AG09309 (cell line): Measurements from ENCODE around the gene SEPHS2.

Experiments
- DNase-seq: peaks from one replicate; pipeline ENCODE4 v3.0.0-alpha.2; 2010; ENCODE audit warnings: low read depth
- H3K4me3 ChIP-seq: 2 replicates; pipeline ENCODE4 v1.5.1; 2011; ENCODE audit warnings: mild to moderate bottlenecking, low read depth, low read length, moderate library complexity; ENCODE audit not compliant: control insufficient read depth
- TF ChIP-seq, protein P1 (sequence below): IDR thresholded peaks from 2 replicates; pipeline ENCODE4 v1.5.1; 2011; ENCODE audit warnings: mild to moderate bottlenecking, low read depth, low read length, inconsistent platforms; ENCODE audit not compliant: insufficient read depth, control insufficient read depth; ENCODE audit errors: missing control alignments

The SEPHS2 gene

DNA sequence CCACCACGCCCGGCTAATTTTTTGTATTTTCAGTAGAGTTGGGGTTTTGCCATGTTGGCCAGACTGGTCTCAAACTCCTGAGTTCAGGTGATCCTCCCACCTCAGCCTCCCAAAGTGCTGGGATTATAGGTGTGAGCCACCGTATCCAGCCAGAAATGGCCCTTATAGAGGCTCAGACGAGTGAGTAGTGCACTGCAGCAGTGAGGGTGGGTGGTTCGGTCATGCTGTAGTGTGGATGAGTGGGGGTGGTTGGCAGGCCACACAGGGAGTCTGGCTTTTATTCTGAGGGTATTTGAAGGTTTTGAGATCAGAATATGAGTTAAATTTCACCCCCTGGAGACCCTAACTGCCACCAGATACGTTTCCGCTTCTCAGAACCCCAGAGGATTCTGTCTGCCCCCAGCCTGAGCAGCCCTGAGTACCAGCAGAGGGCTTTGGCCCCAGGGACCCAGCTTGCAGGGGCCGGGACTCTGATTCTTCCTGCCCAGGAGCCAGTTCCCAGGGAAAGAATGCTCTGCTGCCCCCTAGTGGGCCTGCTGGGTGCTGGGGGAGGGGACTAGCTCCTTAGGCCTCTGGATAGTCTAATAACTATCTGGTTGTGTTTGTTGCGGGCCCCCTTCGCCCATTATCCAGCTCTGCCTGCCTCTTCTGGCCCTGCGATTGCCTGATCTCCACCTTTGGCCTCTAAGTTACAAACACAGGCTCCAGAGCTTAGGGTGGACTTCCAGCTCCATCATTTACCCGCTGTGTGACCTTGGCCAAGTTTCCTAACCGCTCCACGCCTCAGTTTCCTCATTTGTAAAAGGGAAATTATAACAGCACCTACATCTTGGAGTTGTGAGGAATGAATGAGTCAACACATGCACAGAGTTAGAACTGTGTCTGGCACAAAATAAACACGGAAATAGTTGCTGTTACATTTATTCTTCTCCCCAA is 36.3 kb downstream of the SEPHS2 start:
- DNase-seq: no peak
- H3K4me3 ChIP-seq: no peak overlapping the region
- TF ChIP-seq, protein P1, sequence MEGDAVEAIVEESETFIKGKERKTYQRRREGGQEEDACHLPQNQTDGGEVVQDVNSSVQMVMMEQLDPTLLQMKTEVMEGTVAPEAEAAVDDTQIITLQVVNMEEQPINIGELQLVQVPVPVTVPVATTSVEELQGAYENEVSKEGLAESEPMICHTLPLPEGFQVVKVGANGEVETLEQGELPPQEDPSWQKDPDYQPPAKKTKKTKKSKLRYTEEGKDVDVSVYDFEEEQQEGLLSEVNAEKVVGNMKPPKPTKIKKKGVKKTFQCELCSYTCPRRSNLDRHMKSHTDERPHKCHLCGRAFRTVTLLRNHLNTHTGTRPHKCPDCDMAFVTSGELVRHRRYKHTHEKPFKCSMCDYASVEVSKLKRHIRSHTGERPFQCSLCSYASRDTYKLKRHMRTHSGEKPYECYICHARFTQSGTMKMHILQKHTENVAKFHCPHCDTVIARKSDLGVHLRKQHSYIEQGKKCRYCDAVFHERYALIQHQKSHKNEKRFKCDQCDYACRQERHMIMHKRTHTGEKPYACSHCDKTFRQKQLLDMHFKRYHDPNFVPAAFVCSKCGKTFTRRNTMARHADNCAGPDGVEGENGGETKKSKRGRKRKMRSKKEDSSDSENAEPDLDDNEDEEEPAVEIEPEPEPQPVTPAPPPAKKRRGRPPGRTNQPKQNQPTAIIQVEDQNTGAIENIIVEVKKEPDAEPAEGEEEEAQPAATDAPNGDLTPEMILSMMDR: peak; percentile 99

DNA sequence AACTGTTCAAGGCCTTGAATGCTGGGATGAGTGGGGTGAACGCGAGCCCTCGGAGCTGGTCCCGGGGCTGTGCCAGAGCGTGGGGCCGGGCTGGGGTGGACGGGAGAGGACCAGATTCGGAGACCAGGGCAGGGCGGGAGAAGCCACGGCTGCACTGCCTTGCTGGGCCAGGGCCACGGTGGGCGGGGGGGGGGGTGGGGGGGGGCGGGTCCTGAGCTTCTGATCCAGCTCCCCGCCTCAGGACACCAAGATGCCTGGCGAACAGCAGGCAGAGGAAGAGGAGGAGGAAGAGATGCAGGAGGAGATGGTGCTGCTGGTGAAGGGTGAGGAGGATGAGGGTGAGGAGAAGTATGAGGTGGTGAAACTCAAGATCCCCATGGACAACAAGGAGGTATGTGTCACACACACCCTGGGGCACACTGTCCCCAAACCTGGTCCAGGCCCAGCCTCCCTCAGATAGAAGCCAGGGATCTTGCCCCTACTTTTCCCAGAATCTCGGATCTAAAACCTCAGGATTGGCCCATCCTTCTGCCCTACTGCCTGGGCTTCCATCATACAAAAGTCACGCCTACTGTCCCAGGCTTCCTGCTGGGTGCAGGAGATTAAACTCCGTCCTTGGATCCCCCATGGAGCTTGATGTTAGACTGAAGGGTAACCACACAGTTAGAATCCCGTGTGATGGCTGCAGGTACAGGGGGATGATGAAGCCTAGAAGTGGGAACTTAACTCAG is 37.7 kb downstream of the SEPHS2 start:
- no peak for DNase-seq
- TF ChIP-seq, protein P1: no peak
- H3K4me3 ChIP-seq: peak overlapping the region; percentile 43

DNA sequence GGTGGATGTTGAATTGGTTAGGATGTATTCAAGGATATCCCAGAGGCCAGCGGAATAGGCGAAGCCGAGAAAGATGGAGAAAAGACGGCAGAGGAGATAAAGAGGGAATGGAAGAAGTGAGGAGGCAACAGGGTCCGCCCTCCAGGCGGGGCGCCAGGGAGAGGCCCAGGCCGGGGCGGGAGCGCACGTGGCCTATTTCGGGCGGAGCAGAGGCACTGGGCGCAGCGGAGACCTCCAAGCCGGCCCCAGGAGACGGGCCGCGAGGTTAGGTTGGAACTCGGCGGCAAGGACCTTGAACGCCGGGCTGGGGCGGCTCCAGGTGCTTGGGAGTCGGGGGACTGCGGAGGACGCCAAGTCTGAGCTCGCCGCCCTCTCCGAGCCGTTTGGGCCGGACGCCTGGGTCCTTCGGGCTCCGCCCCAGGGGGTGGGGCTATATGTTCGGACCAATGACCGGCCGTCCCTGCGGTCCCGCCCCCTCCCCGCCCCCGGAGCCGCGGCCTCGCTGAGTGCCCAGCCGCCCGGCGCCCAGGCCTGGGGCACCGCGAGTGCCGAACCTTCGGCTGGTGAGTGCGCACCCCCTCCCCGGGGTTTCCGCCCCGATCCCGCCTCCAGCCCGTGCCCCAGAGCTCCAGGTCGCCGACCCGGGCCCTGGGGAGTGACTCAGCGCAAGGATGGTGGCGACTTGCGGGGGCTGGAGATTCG is 38.4 kb downstream of the SEPHS2 start, which contains the start of gene ZNF771:
Gene ZNF771 (plus strand): TSS at position 505 of the 702 bp plus-strand sequence. CDS start 448 bp downstream, outside the sequence.
- peak within 1 kb of the TSS; percentile 43 for H3K4me3 ChIP-seq
- no peak for DNase-seq
- TF ChIP-seq, protein P1: no peak

- TF ChIP-seq, protein P1: no peak
- H3K4me3 ChIP-seq: peak overlapping the region; percentile 43
- no peak for DNase-seq
These were observed 38.9 kb downstream of the SEPHS2 start for GRCh38 chr16:30406795-30407101.

DNA sequence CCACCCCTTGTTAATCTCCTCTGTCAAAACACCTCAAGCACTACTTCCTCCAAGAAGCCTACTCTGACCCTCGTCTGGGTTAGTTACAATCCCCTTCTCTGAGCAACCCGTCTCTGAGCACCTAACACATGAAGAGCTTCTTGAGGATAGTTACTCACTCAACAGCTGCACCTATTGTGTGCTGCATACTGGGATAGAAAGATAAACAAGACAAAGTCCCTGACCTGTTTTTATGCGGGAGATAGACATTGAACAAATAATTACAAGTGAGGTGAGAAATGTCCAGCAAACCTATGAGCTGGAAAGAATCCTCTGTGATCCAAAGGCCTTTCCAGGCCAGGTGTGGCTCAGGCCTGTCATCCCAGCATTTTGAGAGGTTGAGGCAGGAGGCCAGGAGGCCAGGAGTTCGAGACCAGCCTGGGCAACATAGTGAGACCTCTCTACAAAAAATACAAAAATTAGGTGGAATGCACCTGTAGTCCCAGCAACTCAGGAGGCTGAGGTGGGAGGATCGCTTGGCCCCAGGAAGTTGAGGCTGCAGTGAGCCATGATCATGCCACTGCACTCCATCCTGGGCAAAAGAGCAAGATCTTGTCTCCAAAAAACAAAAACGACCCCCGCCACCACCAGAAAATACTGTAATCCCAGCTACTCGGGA is 43.8 kb downstream of the SEPHS2 start:
- TF ChIP-seq, protein P1: no peak
- H3K4me3 ChIP-seq: no peak overlapping the region
- DNase-seq: no peak
